HG02571 (cell line): ENCODE results near the gene ANO6.

Source experiments
- ATAC-seq: cut with Tn5 transposase; IDR thresholded peaks from one replicate; pipeline ENCODE4 v1.9.1; 2021; ENCODE audit warnings: mild to moderate bottlenecking, moderate library complexity; ENCODE audit not compliant: unreplicated experiment

The ANO6 gene

DNA sequence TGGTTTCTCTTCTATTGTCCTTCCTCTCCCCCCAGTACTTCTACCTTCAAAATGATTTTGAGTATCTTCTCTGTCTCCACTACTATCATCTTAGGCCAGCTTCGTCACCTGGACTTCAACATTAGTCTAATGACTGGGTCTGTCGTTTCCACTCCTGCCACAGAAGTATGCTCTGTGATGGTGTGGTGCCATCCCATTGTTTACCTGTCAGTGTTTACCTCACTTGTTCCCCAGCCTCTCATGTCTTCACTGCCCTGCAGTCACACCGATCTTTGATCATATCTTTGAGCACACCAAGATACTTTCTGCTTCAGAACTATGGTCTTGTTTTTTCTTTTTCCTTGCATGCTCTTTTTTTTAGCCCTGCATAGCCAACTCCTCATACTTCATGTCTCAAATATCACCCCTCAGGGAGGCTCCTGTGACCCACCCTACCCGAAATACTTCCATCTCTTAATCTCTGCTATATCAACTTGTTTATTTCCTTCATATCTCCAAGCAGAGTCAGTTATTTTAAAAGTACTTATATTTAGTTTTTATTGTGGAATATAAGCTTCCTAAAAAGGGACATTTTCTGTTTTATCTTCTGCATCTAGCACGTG lies 60.4 kb downstream of the ANO6 start:
- ATAC-seq, result no peak

DNA sequence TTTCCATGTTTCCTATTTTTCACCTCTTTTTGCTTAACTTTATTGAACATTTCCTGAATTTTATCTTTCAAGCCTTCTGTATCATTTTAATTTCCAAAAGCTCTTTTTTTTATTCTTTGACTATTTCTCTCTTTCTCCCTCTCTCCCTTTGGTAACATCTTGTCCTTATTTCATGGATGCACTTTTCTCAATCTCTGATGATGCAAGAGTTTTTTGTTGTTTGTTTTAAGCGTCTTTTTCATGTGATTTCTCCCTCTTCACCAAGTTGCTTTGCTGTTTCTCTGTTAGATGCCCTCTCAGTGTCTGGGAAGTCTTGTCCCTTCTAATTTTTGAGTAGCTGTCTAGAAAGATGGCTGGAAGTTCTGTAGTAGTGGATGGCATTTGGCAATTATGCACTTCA lies 62.6 kb downstream of the ANO6 start:
- ATAC-seq, result no peak

DNA sequence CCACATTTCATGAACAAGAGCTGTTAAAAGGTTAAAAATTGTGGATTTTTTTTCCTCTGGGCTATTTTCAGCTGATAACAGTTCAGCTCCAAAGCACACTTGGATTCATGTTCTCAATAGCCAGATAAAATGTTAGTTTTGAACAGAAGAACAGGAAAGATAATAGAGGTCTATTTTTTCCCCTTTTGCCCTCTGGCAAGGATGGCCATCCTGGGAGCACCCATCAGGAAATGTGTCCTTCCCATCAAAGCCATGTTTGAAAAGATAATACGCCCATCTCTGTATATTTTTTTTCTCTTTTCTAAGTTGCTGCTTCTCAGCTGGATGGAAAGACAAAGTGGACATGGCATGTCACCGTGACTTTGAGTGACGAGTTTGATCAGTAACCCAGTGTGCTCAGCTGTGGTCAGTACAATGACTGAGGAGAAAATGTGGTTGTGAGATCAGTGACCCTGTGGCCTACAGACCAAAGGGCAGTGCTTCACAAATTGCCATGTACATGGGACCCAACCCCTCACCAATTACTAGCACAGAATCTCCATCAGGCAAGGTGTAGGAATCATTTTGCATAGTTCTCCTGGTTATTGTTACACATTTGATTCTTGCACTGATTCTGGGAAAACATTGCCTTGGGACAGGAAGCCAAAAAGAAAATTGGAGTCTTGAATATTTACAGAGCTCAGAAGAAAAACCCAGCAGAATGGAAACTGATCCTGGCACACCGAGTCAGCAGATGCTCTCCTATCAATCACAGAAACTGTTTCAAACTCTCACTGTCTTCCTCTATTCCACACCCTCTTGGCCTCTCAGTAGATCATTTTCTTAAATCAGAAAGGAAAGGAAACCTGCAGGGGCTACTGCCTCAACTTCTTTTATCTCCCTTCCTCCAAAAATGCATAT lies 64.3 kb downstream of the ANO6 start:
- no peak for ATAC-seq

DNA sequence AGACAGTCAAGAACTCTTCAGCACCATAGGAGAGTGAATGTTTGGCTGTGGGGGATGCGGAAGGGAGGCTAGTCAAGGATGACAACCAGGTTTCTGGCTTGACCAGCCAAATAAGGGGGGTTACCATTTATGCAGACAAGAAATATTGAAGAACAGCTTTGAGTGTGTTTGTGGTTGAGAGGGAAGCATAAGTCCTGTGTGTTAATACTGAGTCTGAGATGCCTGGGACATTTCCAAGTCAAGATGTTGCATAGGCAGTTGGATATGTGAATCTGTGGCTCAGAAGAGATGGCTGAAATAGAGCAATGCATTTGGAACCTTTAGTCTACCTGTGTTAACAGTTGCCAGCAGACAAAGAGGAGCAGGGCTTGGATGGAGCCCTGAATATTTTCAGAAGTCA lies 66.1 kb downstream of the ANO6 start:
- no peak for ATAC-seq

DNA sequence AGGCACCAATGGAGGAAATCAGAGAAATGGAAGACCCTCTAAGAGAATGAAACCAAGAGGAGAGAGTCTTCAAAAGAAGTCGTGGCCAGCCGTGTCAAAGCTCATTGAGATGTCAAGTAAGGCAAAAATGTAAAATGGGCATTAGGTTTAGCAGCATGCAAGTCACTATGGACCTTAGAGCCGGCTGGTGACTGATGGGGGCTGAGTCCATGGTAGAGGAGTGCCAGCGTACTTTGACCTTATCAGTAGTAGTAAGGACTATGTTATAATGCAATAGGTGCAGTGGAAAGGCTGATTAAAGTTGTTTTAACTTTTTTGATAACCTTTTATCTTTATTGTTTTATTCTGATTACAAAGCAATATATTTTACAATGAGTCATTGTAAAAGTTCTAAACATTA lies 66.5 kb downstream of the ANO6 start:
- no peak for ATAC-seq

DNA sequence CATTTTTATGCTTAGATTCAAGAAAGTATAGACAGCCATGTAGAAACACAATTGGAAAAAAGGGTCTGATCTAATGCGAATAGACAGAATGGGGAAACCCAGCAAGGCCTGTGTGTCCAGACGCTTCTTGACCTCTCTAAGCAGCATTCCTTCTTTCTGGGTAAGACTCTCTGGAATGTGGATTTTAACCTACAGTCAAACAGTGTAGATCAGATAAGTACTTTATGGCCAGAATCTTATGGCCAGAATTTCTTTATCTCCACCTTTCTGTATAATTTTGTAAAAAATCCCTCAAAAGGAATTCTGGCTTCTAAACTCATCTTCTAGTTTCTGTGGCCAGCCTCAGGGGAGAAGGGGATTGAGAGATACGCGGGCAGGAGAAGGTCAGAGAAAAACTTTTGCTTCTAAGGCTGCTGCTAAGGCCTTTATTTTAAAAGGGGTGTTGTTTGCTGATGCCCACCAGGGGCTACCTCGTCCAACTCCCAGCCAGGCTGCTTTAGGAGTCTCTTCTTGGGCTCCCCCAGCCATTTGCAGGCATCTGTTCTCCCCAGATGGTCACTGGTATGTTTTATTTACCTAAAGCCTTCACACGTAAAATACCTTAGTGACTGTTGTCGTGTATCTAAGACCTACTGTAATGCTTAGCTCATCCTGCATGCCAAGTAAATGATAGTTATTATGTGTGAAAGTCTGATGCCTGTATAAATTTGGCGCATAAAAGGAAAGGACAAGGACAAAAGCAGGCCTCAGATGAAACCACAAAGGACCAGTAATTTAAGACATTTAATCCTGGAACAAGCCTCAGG lies 68.4 kb downstream of the ANO6 start:
- no peak for ATAC-seq

DNA sequence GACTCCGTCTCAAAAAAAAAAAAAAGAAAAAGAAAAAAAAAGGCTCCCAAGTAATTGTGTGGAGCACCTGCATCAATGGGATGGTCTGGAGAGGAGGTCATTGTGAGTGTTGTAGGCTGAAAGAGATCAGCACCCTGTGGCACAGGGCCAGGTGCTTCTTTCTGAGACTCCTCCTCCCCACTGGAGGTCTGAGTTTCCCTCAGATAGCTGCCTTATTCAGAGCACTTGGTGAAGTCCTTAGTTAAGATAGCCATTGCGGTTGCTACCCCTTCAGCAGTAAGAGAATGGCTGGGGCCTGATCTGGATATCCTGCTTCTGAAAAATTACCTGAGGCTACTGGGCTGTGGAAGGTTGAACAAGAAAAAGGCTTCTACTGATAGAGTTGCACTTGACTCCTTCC lies 69.8 kb downstream of the ANO6 start:
- no peak for ATAC-seq

DNA sequence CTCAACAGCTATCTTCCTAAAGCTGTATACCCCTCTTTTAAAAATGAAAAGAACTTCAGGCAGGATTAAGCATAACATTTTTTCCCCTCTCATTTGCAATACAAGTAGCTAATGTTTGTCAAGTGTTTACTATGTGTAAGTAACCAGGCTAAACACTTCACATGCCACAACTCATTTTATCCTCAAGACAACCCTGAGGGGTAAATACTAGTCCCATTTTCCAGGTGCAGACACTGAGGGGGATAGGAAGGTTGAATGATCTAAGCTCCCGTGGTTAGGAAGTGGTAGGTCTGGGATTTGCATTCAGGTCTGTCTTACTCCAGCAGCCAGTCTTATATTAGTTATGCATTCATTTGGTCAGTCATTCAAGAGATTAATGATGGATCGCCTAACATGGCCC lies 70.7 kb downstream of the ANO6 start:
- ATAC-seq, result no peak

DNA sequence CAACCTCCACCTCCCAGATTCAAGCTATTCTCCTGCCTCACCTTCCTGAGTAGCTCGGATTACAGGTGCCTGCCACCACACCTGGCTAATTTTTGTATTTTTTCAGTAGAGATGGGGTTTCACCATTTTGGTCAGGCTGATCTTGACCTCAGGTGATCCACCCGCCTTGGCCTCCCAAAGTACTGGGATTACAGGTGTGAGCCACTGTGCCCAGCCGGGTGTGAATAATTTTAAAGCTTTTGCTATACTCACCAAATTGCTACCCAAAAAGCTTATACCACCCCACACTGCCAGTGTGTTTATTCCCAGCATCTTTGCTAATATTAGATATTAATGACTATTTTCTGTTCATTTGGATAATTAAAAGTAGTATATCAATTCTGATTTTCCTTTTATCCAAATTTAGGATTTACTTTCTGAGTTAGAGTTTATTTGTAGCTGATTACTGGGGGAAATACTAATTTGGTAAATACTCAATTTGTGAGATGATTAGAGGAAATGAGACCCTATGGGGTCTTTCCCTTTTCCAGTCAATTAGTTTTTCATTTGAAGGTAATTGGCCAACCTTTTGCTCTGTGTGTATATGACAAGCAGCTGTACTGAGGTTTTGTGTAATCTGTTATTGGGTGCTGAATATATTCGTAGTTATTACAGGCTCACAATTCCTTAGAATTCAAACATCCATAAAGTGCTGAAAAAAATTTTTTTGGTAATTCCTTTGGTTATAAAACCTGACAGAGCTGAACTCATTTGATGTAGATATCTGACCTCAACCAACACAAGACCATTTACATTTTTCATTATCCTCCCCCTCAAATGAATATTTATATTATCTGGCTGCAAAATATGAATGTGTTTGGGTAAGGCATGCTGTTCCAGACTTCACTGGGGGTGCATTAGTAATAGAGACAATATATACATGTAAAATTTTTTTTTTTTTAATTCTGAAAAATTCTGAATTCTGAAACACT lies 73.6 kb downstream of the ANO6 start:
- no peak for ATAC-seq

DNA sequence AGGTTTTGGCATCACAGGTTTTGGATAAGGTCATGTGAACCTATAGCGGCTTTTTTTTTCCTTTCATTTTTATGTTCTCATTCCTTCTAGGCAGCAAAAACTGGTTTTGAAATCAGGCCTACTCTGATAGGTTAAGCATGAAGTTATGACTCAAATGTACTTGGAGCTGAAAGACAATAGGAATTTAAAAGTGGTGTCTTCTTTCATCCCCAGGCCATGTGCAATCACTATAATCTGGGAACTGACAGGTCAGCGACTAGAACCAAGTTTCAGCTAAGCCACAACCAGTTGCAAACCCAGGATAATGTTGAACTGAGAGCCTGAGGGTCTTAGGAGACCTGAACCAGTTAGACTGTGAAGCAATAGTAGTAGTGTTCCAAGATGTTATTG lies 74.3 kb downstream of the ANO6 start:
- no peak for ATAC-seq

DNA sequence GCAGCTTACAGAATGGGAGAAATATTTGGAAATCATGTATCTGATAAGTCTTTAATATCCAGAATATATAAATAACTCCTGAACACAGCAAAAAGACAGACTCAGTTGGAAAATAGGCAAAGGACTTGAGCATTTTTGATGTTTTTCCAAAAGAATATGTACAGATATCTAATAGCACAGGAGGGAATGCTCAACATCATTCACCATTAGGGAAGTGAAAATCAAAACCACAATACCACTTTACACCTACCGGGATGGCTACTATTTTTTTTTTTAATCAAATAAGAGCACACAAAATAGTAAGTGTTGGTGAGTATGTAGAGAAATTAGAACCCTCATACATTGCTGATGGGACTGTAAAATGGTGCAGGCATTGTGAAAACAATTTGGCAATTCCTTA lies 75.6 kb downstream of the ANO6 start:
- ATAC-seq, result no peak

DNA sequence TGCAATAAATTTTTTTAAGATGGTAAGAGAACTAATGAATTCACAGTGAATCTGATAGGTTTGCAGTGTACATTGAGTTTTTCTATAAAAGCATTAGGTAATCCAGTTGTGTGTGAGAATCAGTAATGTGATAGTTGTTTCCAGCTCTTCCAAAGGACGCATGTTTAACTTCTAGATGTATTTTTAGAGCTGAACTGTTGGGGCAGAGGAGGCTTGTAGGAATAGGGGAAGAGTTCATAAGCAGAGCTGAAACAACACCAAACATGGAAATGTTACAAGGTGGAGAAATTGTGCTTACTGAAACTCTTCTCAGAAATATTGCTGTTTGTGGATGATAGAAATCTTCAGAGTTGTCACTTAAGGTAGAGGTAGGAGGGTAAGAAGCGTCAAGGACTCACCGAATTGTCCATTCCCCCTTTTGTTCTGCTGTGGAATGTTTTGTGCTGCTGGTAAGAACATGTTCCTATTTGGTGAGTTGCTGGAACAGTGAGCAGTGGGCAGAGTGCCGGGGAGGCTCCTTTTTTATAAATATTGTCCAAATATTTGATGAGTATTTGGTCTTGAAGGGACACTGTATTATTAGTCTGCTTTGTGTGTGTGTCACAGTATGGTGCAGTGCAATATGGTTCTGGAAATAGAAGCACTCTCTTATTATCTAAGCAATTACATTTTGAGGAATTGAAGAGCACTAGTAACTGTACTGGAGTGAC lies 76.7 kb downstream of the ANO6 start:
- ATAC-seq, result no peak

DNA sequence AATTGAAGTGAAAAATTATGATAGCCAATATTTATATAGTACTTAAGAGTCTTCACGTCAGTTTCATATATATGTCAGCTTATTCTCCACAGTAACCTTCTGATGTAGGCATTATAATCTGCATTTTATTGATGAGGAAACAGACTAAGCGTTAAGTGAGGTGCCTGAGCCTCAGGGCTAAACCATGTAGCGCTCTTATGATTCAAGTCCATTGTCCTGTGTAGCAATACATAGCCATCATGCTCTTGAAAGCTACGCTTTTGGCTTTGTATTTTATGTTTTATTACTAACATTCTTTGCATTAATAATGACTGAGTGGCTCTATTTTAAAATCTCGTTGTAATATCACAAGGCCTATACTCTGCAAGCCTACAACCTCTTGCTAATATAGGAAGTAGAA lies 79.0 kb downstream of the ANO6 start:
- no peak for ATAC-seq

DNA sequence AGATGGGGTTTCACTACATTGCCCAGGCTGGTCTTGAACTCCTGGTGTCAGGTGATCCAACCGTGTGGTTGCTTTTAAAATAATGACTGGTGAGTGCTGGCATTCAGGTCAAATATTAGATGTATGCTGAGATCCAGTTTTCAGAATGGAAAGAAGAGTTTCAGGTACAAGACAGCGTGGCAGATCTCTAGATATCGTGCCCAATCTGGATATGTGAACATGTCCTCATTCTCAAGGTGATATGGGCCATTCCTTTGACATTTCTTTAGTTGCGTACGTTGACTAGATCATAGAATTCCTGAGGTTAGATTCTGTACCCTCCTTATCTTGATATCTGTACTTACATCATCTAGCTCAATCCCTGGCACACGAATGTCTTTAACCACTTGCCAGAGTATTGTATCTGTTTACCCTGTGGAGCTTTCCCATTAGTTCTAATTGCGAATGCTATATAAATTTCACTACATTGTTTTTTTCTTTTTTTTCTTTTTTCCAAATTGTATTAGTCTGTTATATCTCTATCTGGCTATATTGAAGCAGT lies 80.2 kb downstream of the ANO6 start:
- no peak for ATAC-seq

DNA sequence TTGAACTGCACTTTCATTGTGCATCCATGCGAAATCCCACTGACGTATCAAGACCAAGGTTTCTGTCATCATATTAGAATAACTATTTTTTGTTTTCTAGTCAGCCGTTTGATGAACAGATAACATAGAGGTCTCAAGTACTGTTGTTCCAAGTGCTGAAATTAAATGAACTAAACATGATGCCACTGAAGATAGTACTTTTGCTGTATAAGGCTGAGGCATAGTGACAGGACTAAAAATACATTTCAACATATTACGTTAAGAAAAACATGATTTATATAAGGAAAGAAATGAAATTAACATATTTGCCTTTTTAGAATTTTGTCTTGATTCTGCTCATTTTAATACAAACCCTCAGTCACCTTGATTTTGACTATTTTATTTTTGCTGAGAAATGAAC lies 82.2 kb downstream of the ANO6 start:
- ATAC-seq, result no peak

DNA sequence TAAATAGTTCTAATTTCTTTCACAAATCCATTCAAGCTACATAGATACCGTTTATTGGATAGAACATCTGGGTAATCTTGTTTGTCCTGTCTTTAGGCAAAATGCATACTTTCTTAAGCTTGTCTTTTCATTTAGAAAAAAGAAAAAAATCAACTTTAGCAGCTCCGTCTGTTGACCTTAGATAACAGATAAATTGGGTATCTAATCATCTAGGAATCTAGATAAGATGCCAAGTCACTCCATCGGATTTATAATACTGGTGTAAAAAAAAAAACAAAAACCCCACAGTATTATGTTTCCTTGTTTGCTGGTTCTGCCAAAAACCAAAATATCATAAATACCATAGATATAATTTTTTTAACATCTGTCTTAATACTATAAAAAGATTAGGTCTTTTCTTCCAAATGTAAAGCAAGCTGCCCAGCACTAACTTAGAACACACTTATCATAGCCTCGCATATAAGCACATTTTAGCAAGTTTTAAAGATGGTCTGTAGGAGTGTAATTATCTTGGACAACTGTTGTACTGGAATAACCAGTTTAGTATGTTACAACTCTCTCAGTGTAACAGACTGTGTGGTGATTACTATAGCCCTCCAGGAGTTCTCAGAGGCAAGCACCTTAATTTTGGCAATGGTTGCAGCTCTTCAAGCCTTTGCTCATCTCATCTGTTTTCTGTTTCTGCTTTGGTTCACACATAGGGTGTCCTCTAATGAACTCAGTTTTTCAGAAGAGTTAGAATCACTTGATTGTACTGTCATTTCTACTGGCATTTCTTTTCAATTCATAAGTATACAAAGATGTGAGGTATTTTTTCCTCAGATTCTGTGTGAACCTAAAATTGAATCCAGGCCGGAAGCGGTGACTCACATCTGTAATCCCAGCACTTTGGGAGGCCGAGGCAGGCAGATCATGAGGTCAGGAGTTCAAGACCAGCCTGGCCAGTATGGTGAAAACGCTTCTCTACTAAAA lies 83.1 kb downstream of the ANO6 start:
- no peak for ATAC-seq

DNA sequence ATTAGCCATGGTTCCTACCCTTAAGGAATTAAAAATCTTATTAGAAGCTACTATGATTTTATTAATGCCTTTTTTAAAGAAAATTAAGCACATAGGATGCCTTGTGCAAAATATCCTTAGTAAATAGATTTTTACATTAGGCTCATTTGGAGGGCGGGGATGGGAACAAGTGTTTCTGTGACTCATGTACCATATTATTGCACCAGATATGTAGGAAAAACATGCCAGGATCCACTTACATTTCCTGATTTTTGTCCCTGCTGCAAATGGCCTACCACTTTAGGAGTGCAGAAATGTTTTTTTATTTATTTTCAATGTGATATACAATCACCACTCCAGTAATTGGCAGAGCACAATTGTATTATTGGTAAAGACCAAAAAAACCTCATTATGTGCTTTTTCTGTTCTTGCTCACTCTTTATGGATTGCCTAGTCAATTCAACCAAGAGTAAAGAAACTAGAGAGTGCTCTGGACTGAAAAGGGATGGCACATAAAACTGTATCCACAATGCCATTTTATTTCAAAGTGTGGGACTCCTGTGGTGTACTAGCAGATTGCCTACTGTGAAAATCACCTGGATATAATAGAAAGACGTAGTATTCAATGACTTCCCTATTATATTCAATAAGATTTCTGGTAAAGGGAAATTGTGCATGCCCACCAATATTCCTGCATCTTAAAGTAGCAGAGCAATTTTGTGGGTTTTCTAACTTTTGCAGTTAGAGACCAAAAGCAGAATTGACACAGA lies 86.9 kb downstream of the ANO6 start:
- ATAC-seq, result no peak

DNA sequence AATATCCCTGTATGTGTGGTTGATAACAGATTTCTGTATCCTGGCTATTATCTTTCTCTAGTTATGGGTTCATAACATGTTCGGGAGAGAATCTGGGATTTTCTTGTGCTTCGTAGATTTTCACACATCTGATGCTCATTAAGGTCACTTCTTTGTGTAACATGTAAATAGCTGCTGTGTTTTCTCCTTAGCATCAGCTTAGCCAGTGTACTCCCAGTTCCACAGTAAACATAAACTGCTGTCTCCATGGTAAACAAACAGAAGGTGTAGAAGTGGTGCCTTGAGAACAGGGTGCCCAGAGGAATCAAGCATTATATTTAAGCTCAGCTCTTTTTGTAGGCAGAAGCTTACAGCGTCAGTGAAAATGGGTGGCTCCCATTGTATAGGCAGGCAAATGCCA lies 88.0 kb downstream of the ANO6 start:
- ATAC-seq, result no peak
